K562 (cell line): ENCODE data around the gene IRX5. TPM values are rescaled to one million over a fixed set of nuclear protein-coding genes. Genes with fewer than 3 reads are reported as not detected.
A peak's percentile ranks its signal among the peaks of the same experiment; 100 is the strongest.

Experiments used
- CBX3 ChIP-seq, 2 experiments: IDR thresholded peaks; 1 replicate in 1 of 2; 2 replicates in 1 of 2; pipeline ENCODE4 v1.6.1; 2012; ENCODE audit warnings: inconsistent platforms in 2 of 2, low read length in 2 of 2, borderline replicate concordance in 1 of 2, control low read depth in 1 of 2
- CBX8 ChIP-seq: fragments of 200-600 bp; sonication (generic); IDR thresholded peaks from 2 replicates; pipeline ENCODE4 v1.6.1; 2012; ENCODE audit warnings: borderline replicate concordance, mixed run types, low read depth, mild to moderate bottlenecking, moderate library complexity, mixed read lengths, low read length, control low read depth, inconsistent platforms; ENCODE audit not compliant: poor library complexity, severe bottlenecking; ENCODE audit errors: extremely low read depth
- HDGF ChIP-seq: fragments of 450-650 bp; IDR thresholded peaks from 2 replicates; pipeline ENCODE4 v1.6.1; 2016
- POLR3A ChIP-seq: IDR thresholded peaks from 2 replicates; pipeline ENCODE4 v1.6.1; 2011; ENCODE audit warnings: borderline replicate concordance, mild to moderate bottlenecking, moderate library complexity; ENCODE audit not compliant: insufficient read length, insufficient read depth; ENCODE audit errors: extremely low read depth
- SIRT6 ChIP-seq: IDR thresholded peaks from one replicate; pipeline ENCODE4 v1.6.1; 2012; ENCODE audit warnings: low read depth, mild to moderate bottlenecking, control low read depth, inconsistent platforms, low read length, moderate library complexity
- SMARCA5 ChIP-seq: fragments of 450-650 bp; IDR thresholded peaks from 2 replicates; pipeline ENCODE4 v1.6.1; 2016
- TAL1 ChIP-seq: fragments of 450-650 bp; IDR thresholded peaks from 2 replicates; pipeline ENCODE4 v1.6.1; 2016; ENCODE audit warnings: mild to moderate bottlenecking
- polyA plus RNA-seq, 8 experiments: library from polyadenylated mRNA; depleted of rRNA in 4 of 8; stranded (reverse) in 5 of 8; unstranded in 3 of 8; fragments of >200 nt; fragmentation: Nextera tagmentation in 2 of 8; fragmentation: Illumina TruSeq in 1 of 8; extraction: Ambion mirVana in 2 of 8; extraction: Trizol in 1 of 8; gene quantifications; 2 replicates each; pipeline versions ENCODE4 v1.2.1 to v1.2.3, GENCODE V29; 2011 to 2014; ENCODE audit warnings: inconsistent platforms in 1 of 8, missing spikeins in 1 of 8
- total RNA-seq, 7 experiments: library from RNA; depleted of rRNA in 6 of 7; stranded (reverse); fragments of >200 nt in 6 of 7; fragmentation: Illumina TruSeq in 2 of 7; extraction: Trizol in 2 of 7; gene quantifications; 2 replicates each; pipeline versions ENCODE4 v1.2.1 to v1.2.3, GENCODE V29; 2011 to 2021; ENCODE audit warnings: low replicate concordance in 1 of 7
- TF ChIP-seq, protein P1 (sequence below): fragments of 450-650 bp; IDR thresholded peaks from 2 replicates; pipeline ENCODE4 v1.6.1; 2016; ENCODE audit warnings: low read depth, mild to moderate bottlenecking, moderate library complexity
- TF ChIP-seq, protein P2 (sequence below): fragments of 450-650 bp; IDR thresholded peaks from 2 replicates; pipeline ENCODE4 v1.6.1; 2016
- TF ChIP-seq, protein P3 (sequence below): fragments of 450-650 bp; formaldehyde crosslinking; IDR thresholded peaks from 2 replicates; pipeline ENCODE4 v1.4.0; 2020; ENCODE audit warnings: mild to moderate bottlenecking, moderate library complexity
- TF ChIP-seq, protein P4 (sequence below), 2 experiments: fragments of 450-650 bp in 1 of 2; IDR thresholded peaks; 2 replicates each; pipeline ENCODE4 v1.6.1; 2011 to 2017; ENCODE audit warnings: low read depth in 2 of 2, antibody characterized with exemption in 1 of 2, borderline replicate concordance in 1 of 2, low read length in 1 of 2, mild to moderate bottlenecking in 1 of 2, mixed read lengths in 1 of 2; ENCODE audit not compliant: control insufficient read depth in 1 of 2
- TF ChIP-seq, protein P5 (sequence below): fragments of 450-650 bp; formaldehyde crosslinking; IDR thresholded peaks from 2 replicates; pipeline ENCODE4 v1.4.0; 2020; ENCODE audit warnings: mild to moderate bottlenecking, mixed read lengths
- TF ChIP-seq, protein P6 (sequence below): fragments of 250-450 bp; sonication (Bioruptor Pico); IDR thresholded peaks from 2 replicates; pipeline ENCODE4 v1.5.0; 2021; ENCODE audit warnings: mild to moderate bottlenecking, borderline replicate concordance

Gene IRX5
- total and polyA plus RNA-seq, 9 of the 15 experiments (the other 6 are each of a cell fraction or from before 2014, with no cell fraction given), result 0.20 to 4.2 (median 0.94) TPM

DNA sequence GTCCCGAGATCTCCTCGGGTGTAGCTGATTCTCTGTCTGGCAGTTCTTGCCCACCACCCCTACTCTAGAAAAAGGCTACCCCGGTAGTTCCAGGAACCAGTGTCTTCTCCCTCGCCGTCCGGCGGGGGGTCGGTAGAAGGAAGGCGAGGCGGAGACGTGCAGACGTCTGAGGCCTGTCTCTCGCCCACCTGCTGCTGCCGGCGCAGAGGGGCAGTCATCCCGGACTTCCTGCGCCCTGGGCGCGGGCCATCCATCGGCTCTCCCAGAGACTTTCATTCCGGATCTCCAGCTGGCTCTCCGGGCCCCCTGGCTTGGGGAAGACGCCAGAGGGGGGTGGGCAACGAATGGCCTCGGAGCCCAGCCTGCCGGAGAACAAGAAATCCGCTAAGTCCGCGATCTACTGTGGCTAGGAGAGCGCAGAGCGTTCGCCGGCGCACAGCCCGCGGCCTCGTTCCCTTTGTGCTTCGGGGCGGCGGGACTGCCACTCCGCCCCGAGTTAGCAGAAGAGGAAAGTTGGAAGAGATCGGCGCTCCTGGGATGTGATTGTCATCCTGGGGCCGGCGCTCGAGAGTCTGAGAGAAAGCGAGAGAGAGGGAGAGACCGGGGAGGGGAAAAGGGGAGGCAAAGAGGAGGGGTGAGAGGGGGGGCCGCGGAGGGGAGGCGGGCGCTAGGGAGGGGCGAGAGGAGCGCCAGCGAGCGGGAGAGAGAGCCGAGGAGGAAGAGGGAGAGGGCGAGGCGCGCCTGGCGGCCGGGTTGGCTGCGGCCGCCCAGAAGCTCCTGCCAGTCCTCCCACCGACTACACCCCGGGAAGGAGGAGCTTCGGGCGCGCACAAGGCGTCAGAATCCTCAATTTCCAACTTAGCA, at the start of gene IRX5 (continued):
- TF ChIP-seq POLR3A (no peak), SIRT6 (no peak), CBX3 (IDR thresholded peaks at IDR 0.05; ENCODE audit: borderline replicate concordance in 1 of 2, low read length in 2 of 2) (no peak), TAL1 (no peak), HDGF (no peak), SMARCA5 (no peak), CBX8 (no peak)
- TF ChIP-seq, protein P1, sequence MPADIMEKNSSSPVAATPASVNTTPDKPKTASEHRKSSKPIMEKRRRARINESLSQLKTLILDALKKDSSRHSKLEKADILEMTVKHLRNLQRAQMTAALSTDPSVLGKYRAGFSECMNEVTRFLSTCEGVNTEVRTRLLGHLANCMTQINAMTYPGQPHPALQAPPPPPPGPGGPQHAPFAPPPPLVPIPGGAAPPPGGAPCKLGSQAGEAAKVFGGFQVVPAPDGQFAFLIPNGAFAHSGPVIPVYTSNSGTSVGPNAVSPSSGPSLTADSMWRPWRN, result no peak
- TF ChIP-seq, protein P2, sequence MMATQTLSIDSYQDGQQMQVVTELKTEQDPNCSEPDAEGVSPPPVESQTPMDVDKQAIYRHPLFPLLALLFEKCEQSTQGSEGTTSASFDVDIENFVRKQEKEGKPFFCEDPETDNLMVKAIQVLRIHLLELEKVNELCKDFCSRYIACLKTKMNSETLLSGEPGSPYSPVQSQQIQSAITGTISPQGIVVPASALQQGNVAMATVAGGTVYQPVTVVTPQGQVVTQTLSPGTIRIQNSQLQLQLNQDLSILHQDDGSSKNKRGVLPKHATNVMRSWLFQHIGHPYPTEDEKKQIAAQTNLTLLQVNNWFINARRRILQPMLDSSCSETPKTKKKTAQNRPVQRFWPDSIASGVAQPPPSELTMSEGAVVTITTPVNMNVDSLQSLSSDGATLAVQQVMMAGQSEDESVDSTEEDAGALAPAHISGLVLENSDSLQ, result peak; percentile 71
- TF ChIP-seq, protein P3, sequence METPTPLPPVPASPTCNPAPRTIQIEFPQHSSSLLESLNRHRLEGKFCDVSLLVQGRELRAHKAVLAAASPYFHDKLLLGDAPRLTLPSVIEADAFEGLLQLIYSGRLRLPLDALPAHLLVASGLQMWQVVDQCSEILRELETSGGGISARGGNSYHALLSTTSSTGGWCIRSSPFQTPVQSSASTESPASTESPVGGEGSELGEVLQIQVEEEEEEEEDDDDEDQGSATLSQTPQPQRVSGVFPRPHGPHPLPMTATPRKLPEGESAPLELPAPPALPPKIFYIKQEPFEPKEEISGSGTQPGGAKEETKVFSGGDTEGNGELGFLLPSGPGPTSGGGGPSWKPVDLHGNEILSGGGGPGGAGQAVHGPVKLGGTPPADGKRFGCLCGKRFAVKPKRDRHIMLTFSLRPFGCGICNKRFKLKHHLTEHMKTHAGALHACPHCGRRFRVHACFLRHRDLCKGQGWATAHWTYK (CRISPR knock-in tag), result no peak
- TF ChIP-seq, protein P4, sequence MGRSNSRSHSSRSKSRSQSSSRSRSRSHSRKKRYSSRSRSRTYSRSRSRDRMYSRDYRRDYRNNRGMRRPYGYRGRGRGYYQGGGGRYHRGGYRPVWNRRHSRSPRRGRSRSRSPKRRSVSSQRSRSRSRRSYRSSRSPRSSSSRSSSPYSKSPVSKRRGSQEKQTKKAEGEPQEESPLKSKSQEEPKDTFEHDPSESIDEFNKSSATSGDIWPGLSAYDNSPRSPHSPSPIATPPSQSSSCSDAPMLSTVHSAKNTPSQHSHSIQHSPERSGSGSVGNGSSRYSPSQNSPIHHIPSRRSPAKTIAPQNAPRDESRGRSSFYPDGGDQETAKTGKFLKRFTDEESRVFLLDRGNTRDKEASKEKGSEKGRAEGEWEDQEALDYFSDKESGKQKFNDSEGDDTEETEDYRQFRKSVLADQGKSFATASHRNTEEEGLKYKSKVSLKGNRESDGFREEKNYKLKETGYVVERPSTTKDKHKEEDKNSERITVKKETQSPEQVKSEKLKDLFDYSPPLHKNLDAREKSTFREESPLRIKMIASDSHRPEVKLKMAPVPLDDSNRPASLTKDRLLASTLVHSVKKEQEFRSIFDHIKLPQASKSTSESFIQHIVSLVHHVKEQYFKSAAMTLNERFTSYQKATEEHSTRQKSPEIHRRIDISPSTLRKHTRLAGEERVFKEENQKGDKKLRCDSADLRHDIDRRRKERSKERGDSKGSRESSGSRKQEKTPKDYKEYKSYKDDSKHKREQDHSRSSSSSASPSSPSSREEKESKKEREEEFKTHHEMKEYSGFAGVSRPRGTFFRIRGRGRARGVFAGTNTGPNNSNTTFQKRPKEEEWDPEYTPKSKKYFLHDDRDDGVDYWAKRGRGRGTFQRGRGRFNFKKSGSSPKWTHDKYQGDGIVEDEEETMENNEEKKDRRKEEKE (IDR thresholded peaks at IDR 0.05; ENCODE audit: borderline replicate concordance in 1 of 2, control insufficient read depth in 1 of 2, low read depth in 2 of 2, low read length in 1 of 2), result no peak
- TF ChIP-seq, protein P5, sequence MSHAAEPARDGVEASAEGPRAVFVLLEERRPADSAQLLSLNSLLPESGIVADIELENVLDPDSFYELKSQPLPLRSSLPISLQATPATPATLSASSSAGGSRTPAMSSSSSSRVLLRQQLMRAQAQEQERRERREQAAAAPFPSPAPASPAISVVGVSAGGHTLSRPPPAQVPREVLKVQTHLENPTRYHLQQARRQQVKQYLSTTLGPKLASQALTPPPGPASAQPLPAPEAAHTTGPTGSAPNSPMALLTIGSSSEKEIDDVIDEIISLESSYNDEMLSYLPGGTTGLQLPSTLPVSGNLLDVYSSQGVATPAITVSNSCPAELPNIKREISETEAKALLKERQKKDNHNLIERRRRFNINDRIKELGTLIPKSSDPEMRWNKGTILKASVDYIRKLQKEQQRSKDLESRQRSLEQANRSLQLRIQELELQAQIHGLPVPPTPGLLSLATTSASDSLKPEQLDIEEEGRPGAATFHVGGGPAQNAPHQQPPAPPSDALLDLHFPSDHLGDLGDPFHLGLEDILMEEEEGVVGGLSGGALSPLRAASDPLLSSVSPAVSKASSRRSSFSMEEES, result no peak
- TF ChIP-seq, protein P6, sequence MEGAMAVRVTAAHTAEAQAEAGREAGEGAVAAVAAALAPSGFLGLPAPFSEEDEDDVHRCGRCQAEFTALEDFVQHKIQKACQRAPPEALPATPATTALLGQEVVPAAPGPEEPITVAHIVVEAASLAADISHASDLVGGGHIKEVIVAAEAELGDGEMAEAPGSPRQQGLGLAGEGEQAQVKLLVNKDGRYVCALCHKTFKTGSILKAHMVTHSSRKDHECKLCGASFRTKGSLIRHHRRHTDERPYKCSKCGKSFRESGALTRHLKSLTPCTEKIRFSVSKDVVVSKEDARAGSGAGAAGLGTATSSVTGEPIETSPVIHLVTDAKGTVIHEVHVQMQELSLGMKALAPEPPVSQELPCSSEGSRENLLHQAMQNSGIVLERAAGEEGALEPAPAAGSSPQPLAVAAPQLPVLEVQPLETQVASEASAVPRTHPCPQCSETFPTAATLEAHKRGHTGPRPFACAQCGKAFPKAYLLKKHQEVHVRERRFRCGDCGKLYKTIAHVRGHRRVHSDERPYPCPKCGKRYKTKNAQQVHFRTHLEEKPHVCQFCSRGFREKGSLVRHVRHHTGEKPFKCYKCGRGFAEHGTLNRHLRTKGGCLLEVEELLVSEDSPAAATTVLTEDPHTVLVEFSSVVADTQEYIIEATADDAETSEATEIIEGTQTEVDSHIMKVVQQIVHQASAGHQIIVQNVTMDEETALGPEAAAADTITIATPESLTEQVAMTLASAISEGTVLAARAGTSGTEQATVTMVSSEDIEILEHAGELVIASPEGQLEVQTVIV, result no peak
